Measurements from ENCODE around the gene HEATR3. TPM values are rescaled to one million over a fixed set of nuclear protein-coding genes. Genes with fewer than 3 reads are reported as not detected.
A peak's percentile ranks its signal among the peaks of the same experiment; 100 is the strongest.
"Not testable (repeated sequence)": the region's sequence is repeated elsewhere in the genome, so short reads cannot be mapped to it uniquely, and the experiment has no call there.

Gene HEATR3
- total RNA-seq, 2 donors from 2014 or later, result 10.9 to 12.0 TPM

DNA sequence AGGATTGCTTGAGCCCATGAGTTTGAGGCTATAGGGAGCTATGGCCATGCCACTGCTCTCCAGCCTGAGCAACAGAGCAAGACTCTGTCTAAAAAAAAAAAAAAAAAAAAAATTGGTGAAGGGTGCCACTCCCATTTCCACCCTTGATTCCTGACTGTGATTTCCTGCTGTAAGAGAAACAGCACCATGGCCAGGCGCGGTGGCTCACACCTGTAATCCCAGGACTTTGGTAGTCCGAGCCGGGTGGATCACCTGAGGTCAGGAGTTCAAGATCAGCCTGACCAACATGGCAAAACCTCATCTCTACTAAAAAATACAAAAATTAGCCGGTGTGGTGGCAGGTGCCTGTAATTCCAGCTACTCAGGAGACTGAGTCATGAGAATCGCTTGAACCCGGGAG is 66.8 kb downstream of the HEATR3 start:
- not testable (repeated sequence) for H3K9me3 ChIP-seq (ENCODE audit: control insufficient read depth, low read length, poor library complexity, severe bottlenecking); H3K4me1 Mint-ChIP-seq; H3K27ac Mint-ChIP-seq; H3K36me3 Mint-ChIP-seq (ENCODE audit: low read depth); ATAC-seq; DNase-seq; H3K4me3 Mint-ChIP-seq
- H3K27me3 Mint-ChIP-seq, result peaks cover 11% of the 10 kb centered on the region

DNA sequence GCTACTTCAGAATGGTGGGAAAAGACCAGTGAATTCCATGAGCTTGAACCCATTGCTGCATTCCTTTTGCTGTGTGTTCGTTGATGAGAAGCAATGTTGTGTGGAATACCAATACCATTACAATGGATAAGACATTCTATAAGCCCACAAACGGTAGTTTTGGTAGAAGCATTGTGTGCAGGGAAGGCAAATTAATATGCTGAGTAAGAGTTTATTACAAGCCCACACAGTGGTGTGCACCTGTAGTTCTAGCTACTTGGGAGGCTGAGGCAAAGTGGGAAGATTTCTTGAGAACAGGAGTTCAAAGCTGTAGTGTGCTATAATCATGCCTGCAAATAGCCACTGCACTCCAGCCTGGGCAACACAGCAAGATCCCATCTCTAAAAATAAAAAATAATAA is 67.4 kb downstream of the HEATR3 start:
- H3K27ac Mint-ChIP-seq, result no peak overlapping the region
- H3K4me1 Mint-ChIP-seq, result no peaks in the 10 kb centered on the region
- peaks cover 11% of the 10 kb centered on the region for H3K27me3 Mint-ChIP-seq
- no peak for ATAC-seq
- peaks cover 4% of the 10 kb centered on the region for H3K36me3 Mint-ChIP-seq (ENCODE audit: low read depth)
- DNase-seq, result no peak
- H3K4me3 Mint-ChIP-seq, result no peak overlapping the region
- H3K9me3 ChIP-seq (ENCODE audit: control insufficient read depth, low read length, poor library complexity, severe bottlenecking), result no peaks in the 10 kb centered on the region

DNA sequence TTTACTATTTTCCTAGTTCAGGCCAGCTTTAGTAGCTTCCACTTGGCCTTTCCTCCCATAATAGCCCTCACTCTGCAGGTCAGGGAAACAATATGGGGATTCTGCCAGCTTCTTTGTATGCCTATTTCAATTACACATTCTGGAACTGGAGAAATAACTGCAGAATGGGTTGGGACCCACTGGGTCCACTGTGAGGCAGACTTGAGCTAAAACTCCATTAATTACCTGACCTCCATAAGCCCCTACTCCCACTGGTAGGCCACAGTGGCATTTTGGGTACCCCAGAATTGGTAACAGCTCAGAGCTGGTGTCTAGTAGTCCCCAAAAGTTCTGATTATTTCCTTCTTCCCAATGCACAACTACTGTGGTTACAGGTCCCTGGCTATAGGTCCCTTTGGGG is 70.6 kb downstream of the HEATR3 start:
- ATAC-seq (no peak), DNase-seq (no peak)
- H3K36me3 Mint-ChIP-seq (ENCODE audit: low read depth), result peaks cover 2% of the 10 kb centered on the region
- H3K27me3 Mint-ChIP-seq, result peaks cover 11% of the 10 kb centered on the region
- no peak overlapping the region for H3K4me3 Mint-ChIP-seq
- H3K27ac Mint-ChIP-seq, result no peak overlapping the region
- H3K9me3 ChIP-seq (ENCODE audit: control insufficient read depth, low read length, poor library complexity, severe bottlenecking), result no peaks in the 10 kb centered on the region
- no peaks in the 10 kb centered on the region for H3K4me1 Mint-ChIP-seq

DNA sequence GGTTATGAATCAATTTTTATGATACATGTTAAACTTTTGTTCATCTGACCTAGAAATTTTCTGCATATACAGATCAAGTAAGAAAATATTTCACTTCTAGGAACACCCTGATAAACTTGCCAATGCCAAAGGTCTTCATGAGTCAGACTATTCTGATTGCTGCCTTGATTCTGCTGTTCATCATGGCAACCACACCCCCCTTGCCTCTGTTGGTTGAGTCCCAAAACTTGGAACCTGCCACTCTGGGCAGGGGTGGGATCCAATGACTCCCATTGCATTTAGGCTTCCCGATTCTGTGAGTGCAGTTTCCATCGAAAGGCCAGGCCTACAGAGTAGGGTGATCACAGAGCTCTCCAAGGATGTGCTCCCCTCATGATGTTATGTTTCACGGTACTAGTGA is 71.5 kb downstream of the HEATR3 start:
- Mint-ChIP-seq H3K4me1 (no peaks in the 10 kb centered on the region), H3K4me3 (no peak overlapping the region), H3K27ac (no peak overlapping the region), H3K36me3 (ENCODE audit: low read depth) (peaks cover 2% of the 10 kb centered on the region), H3K27me3 (peaks cover 6% of the 10 kb centered on the region)
- no peak for ATAC-seq
- no peaks in the 10 kb centered on the region for H3K9me3 ChIP-seq (ENCODE audit: control insufficient read depth, low read length, poor library complexity, severe bottlenecking)
- no peak for DNase-seq

- H3K4me1 Mint-ChIP-seq, result no peaks in the 10 kb centered on the region
- H3K4me3 Mint-ChIP-seq, result no peak overlapping the region
- ATAC-seq (no peak), DNase-seq (no peak)
- H3K27me3 Mint-ChIP-seq, result no peaks in the 10 kb centered on the region
- no peaks in the 10 kb centered on the region for H3K9me3 ChIP-seq (ENCODE audit: control insufficient read depth, low read length, poor library complexity, severe bottlenecking)
- H3K36me3 Mint-ChIP-seq (ENCODE audit: low read depth), result peaks cover 2% of the 10 kb centered on the region
- no peak overlapping the region for H3K27ac Mint-ChIP-seq
These were observed 73.8 kb downstream of the HEATR3 start for GRCh38 chr16:50139580-50139979.

DNA sequence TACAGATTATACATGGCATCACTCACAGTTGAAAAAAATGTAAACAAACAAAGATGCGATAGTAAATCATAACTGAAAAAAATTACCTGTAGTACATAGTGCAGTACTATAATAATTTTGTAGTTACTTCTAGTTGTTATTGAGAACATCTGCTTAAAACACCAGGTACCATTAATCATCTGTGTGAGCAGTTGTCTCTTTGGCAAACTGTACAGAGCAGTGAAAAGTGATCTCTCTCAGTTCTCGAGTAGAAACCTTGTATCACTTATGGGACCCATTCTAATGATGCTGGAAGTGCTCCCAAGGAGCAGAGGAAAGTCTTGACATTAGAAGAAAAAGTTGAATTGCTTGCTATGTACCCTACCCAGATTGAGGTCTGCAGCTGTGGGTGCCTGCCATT is 78.4 kb downstream of the HEATR3 start:
- Mint-ChIP-seq H3K36me3 (ENCODE audit: low read depth) (no peaks in the 10 kb centered on the region), H3K4me3 (no peak overlapping the region), H3K4me1 (no peaks in the 10 kb centered on the region), H3K27ac (no peak overlapping the region), H3K27me3 (no peaks in the 10 kb centered on the region)
- ATAC-seq (no peak), DNase-seq (no peak)
- no peaks in the 10 kb centered on the region for H3K9me3 ChIP-seq (ENCODE audit: control insufficient read depth, low read length, poor library complexity, severe bottlenecking)

DNA sequence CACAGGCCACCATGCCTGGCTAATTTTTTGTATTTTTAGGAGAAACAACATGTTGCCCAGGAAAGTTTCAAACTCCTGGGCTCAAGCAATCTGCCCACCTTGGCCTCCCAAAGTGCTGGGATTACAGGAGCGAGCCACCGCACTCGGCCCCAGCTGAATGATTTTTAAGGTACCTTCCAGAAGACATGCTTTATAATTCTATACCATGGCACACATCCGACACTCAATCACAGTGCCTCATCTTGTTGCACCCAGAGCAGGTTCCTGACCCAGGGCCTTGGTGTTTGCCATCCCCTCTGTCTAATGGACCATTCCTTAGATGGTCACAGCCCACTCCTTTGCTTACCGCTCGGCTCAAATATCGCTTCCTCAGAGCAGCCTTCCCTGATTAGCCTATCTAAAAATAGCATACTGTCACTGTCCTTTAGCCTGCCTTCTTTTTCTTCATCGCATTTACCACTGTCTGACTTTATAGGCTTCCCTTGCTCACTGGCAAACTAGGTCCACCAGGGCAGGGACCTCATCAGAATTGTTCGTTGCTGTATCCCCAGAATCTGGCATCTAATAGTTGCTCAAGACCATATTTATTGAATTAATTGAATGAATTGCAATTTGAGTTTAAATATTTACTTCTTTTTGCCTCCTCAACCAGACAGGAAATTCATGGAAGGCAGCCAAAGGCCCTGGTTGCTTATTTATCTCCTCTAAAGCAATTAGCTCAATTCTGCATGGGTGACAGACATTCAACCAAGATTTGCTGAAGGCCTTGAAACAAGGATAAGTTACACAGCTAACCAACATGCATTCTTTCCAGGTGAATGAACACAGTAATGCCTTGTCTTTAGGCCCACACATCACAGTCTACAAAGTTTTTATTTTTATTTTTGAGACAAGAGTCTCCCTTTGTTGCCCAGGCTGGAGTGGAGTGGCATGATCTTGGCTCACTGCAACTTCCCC is 81.0 kb downstream of the HEATR3 start:
- no peaks in the 10 kb centered on the region for H3K4me1 Mint-ChIP-seq
- no peaks in the 10 kb centered on the region for H3K36me3 Mint-ChIP-seq (ENCODE audit: low read depth)
- no peak overlapping the region for H3K4me3 Mint-ChIP-seq
- ATAC-seq (no peak), DNase-seq (no peak)
- no peaks in the 10 kb centered on the region for H3K27me3 Mint-ChIP-seq
- H3K9me3 ChIP-seq (ENCODE audit: control insufficient read depth, low read length, poor library complexity, severe bottlenecking), result no peaks in the 10 kb centered on the region
- no peak overlapping the region for H3K27ac Mint-ChIP-seq

GRCh38 chr16:50151322-50151721 is 85.6 kb downstream of the HEATR3 start:
- Mint-ChIP-seq H3K27me3 (no peaks in the 10 kb centered on the region), H3K27ac (peak overlapping the region; percentile 88), H3K36me3 (ENCODE audit: low read depth) (no peaks in the 10 kb centered on the region), H3K4me3 (no peak overlapping the region), H3K4me1 (peaks cover 18% of the 10 kb centered on the region)
- ATAC-seq (no peak), DNase-seq (no peak)
- no peaks in the 10 kb centered on the region for H3K9me3 ChIP-seq (ENCODE audit: control insufficient read depth, low read length, poor library complexity, severe bottlenecking)

GRCh38 chr16:50151756-50152155 is 86.0 kb downstream of the HEATR3 start:
- DNase-seq (no peak), ATAC-seq (no peak)
- H3K27me3 Mint-ChIP-seq, result no peaks in the 10 kb centered on the region
- H3K9me3 ChIP-seq (ENCODE audit: control insufficient read depth, low read length, poor library complexity, severe bottlenecking), result no peaks in the 10 kb centered on the region
- H3K27ac Mint-ChIP-seq, result peak overlapping the region; percentile 88
- peak overlapping the region; percentile 89 for H3K4me3 Mint-ChIP-seq
- H3K4me1 Mint-ChIP-seq, result peaks cover 22% of the 10 kb centered on the region
- no peaks in the 10 kb centered on the region for H3K36me3 Mint-ChIP-seq (ENCODE audit: low read depth)

- DNase-seq (peak in 2 of 3 donors; percentile 51 to 60), ATAC-seq (peak; percentile 54)
- Mint-ChIP-seq H3K4me3 (peak overlapping the region; percentile 89), H3K4me1 (peaks cover 25% of the 10 kb centered on the region), H3K36me3 (ENCODE audit: low read depth) (no peaks in the 10 kb centered on the region), H3K27ac (peak overlapping the region; percentile 88), H3K27me3 (no peaks in the 10 kb centered on the region)
- no peaks in the 10 kb centered on the region for H3K9me3 ChIP-seq (ENCODE audit: control insufficient read depth, low read length, poor library complexity, severe bottlenecking)
These were observed 86.6 kb downstream of the HEATR3 start for GRCh38 chr16:50152351-50152806.

DNA sequence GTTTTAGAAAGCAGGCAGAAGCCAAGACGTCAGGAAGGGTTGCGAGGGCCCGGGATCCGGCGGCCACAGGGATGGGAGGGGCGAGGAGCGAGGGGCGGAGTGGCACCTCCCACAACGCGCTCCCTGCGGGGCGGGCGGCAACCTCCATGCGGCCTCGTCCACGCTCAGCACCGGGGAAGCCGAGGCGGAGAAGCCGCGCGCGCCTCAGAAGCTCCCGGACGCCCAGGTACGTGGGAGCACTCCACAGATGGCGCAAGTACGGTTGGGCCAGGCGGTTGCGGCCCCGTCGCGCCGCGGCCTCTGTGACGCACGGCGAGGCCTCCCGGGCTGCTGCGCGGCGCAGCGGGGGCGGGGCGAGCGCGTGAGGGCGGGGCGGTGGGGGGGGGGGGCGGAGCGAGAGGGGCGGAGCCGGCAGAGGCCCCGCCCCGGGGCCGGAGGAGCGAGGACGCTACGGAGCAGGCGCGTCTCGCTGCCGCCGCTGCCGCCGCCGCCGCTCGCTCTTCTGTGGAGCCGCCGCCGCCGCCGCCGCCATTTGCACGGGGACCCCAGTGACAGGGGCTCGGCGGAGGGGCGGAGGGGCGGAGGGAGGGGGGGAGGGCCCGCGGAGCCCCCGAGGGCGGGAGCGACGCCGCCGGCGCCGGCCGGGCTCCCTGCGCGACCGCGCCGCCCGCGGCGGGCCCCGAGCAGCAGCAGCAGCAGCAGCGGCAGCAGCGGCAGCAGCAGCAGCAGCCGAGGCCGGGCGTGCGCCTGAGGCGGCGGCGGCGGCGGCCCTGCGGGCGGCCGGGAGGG is 87.2 kb downstream of the HEATR3 start, which contains the start of gene TENT4B:
TENT4B (plus strand) TSS at position 500 of the 789 bp plus-strand sequence. CDS start 316 bp downstream, outside the sequence.
- Mint-ChIP-seq H3K4me1 (peaks cover 25% of the 10 kb centered on the region), H3K36me3 (ENCODE audit: low read depth) (no peaks in the 10 kb centered on the region), H3K27me3 (no peaks in the 10 kb centered on the region), H3K4me3 (peak within 1 kb of the TSS; percentile 95), H3K27ac (peak within 1 kb of the TSS; percentile 90)
- ATAC-seq (peak; percentile 82), DNase-seq (peak; percentile 84 to 90 (median 88))
- H3K9me3 ChIP-seq (ENCODE audit: control insufficient read depth, low read length, poor library complexity, severe bottlenecking), result no peaks in the 10 kb centered on the region

DNA sequence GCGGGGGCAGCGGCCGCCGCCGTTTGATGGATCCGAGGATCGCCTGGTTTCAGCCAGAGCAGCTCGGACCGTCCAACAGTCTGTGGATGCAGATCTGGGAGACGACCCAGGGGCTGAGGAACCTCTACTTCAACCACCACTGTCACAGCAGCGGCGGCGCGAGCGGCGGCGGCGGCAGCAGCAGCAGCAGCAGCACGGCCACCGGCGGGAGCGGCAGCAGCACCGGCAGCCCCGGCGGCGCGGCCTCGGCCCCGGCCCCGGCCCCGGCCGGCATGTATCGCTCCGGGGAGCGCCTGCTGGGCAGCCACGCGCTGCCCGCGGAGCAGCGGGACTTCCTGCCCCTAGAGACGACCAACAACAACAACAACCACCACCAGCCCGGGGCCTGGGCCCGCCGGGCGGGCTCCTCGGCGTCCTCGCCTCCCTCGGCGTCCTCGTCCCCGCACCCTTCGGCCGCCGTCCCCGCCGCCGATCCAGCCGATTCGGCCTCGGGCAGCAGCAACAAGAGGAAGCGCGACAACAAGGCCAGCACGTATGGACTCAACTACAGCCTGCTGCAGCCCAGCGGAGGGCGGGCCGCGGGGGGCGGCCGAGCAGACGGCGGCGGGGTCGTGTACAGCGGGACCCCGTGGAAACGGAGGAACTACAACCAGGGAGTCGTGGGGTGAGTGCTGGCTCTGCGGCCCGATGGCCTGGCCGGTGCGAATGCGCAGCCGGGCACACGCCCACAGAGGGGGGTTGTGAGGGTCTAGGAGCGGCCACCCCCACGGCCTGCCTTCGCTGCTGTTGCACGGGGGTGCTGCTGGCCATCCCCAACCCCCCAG is 88.0 kb downstream of the HEATR3 start:
- peak overlapping the region; percentile 95 for H3K4me3 Mint-ChIP-seq
- ATAC-seq (peak; percentile 0), DNase-seq (no peak)
- peaks cover 32% of the 10 kb centered on the region for H3K4me1 Mint-ChIP-seq
- no peaks in the 10 kb centered on the region for H3K27me3 Mint-ChIP-seq
- no peaks in the 10 kb centered on the region for H3K9me3 ChIP-seq (ENCODE audit: control insufficient read depth, low read length, poor library complexity, severe bottlenecking)
- peak overlapping the region; percentile 90 for H3K27ac Mint-ChIP-seq
- peaks cover 2% of the 10 kb centered on the region for H3K36me3 Mint-ChIP-seq (ENCODE audit: low read depth)

All from T-helper 17 cell (primary cell).